IMR-90 (cell line): ENCODE data around the gene LPIN1. TPM values are rescaled to one million over a fixed set of nuclear protein-coding genes. Genes with fewer than 3 reads are reported as not detected.
A peak's percentile ranks its signal among the peaks of the same experiment; 100 is the strongest.

Experiments
- ATAC-seq: fragments of 200-7000 bp; cut with Tn5 transposase; 2 replicates; pipeline ENCODE4 v1.9.1; 2020; ENCODE audit warnings: low read depth, mild to moderate bottlenecking, moderate library complexity
- BruUV-seq: library from RNA; stranded (reverse); fragments of 400-500 nt; replicated peaks from 2 replicates; lab custom pipeline; 2021; lab: Mats Ljungman, UMichigan
- CTCF ChIA-PET: fragments of 300-600 bp; formaldehyde crosslinking; extraction: SDS; loops from one replicate; lab custom pipeline; 2021; ENCODE audit warnings: antibody characterized with exemption; lab: Yijun Ruan, JAX
- POLR2A ChIA-PET: fragments of 300-600 bp; sonication (Branson Sonifier 250); formaldehyde crosslinking; loops from one replicate; lab custom pipeline; 2022; ENCODE audit warnings: antibody characterized with exemption; ENCODE audit not compliant: unreplicated experiment; lab: Charles Lee
- DNase-seq: peaks from one replicate; pipeline ENCODE4 v3.0.0; 2013
- H2AFZ ChIP-seq: replicated peaks from 2 replicates; pipeline ENCODE3; 2013; ENCODE audit warnings: low read length, mild to moderate bottlenecking; ENCODE audit not compliant: poor library complexity
- H2AK5ac ChIP-seq: 2 replicates; pipeline ENCODE4 v1.6.1; 2013; ENCODE audit warnings: low read depth, low read length, inconsistent platforms
- H2AK9ac ChIP-seq: replicated peaks from 2 replicates; pipeline ENCODE3; 2013; ENCODE audit warnings: mild to moderate bottlenecking, low read depth, low read length, moderate library complexity; ENCODE audit not compliant: poor library complexity
- H2BK120ac ChIP-seq: 2 replicates; pipeline ENCODE4 v1.6.1; 2013; ENCODE audit warnings: low read depth, low read length, inconsistent platforms
- H2BK15ac ChIP-seq: 3 replicates; pipeline ENCODE4 v1.6.1; 2013; ENCODE audit warnings: low read depth, low read length, inconsistent platforms
- H2BK20ac ChIP-seq: 2 replicates; pipeline ENCODE4 v1.6.1; 2013; ENCODE audit warnings: low read depth, mild to moderate bottlenecking, inconsistent platforms, low read length, moderate library complexity
- H2BK5ac ChIP-seq: 2 replicates; pipeline ENCODE4 v1.6.1; 2013; ENCODE audit warnings: mild to moderate bottlenecking, low read depth, low read length, inconsistent platforms; ENCODE audit not compliant: poor library complexity, severe bottlenecking
- H3K14ac ChIP-seq: replicated peaks from 2 replicates; pipeline ENCODE4 v1.6.1; 2013; ENCODE audit warnings: low read depth, low read length, inconsistent platforms
- H3K18ac ChIP-seq: 2 replicates; pipeline ENCODE4 v1.6.1; 2013; ENCODE audit warnings: low read depth, low read length, control low read depth
- H3K23ac ChIP-seq: 2 replicates; pipeline ENCODE4 v1.6.1; 2013; ENCODE audit warnings: low read depth, low read length, inconsistent platforms
- H3K27ac ChIP-seq: 2 replicates; pipeline ENCODE4 v1.5.1; 2013; ENCODE audit warnings: mild to moderate bottlenecking, control low read depth, low read length; ENCODE audit not compliant: insufficient read depth
- H3K27me3 ChIP-seq: 2 replicates; pipeline ENCODE4 v1.6.1; 2013; ENCODE audit warnings: low read length; ENCODE audit not compliant: control insufficient read depth, insufficient read depth
- H3K36me3 ChIP-seq: 2 replicates; pipeline ENCODE4 v1.6.1; 2013; ENCODE audit warnings: low read length, mixed read lengths; ENCODE audit not compliant: control insufficient read depth, insufficient read depth
- H3K4ac ChIP-seq: 2 replicates; pipeline ENCODE4 v1.6.1; 2013; ENCODE audit warnings: low read depth, low read length, inconsistent platforms
- H3K4me1 ChIP-seq: 2 replicates; pipeline ENCODE4 v1.6.1; 2013; ENCODE audit warnings: low read length, mixed read lengths; ENCODE audit not compliant: control insufficient read depth, insufficient read depth
- H3K4me2 ChIP-seq: 2 replicates; pipeline ENCODE4 v1.6.1; 2013; ENCODE audit warnings: low read depth, mild to moderate bottlenecking, control low read depth, low read length, moderate library complexity
- H3K4me3 ChIP-seq: 2 replicates; pipeline ENCODE4 v1.5.1; 2013; ENCODE audit warnings: low read depth, mild to moderate bottlenecking, control low read depth, low read length, moderate library complexity; ENCODE audit not compliant: insufficient read depth
- H3K56ac ChIP-seq: 2 replicates; pipeline ENCODE4 v1.6.1; 2013; ENCODE audit warnings: low read length, inconsistent platforms; ENCODE audit not compliant: insufficient read depth; ENCODE audit errors: extremely low read depth
- H3K79me1 ChIP-seq, 2 experiments: 2 replicates each; pipeline ENCODE4 v1.6.1; 2013; ENCODE audit warnings: low read length in 2 of 2, inconsistent platforms in 1 of 2, low read depth in 1 of 2
- H3K9ac ChIP-seq: 2 replicates; pipeline ENCODE4 v1.6.1; 2013; ENCODE audit warnings: low read depth, low read length, control low read depth
- H3K9me1 ChIP-seq: 2 replicates; pipeline ENCODE4 v1.6.1; 2013; ENCODE audit warnings: low read length, inconsistent platforms; ENCODE audit not compliant: insufficient read depth
- H3K9me3 ChIP-seq: 2 replicates; pipeline ENCODE4 v1.6.1; 2013; ENCODE audit warnings: low read length; ENCODE audit not compliant: control insufficient read depth, insufficient read depth
- H4K20me1 ChIP-seq: 2 replicates; pipeline ENCODE4 v1.6.1; 2013; ENCODE audit warnings: low read length, inconsistent platforms; ENCODE audit not compliant: insufficient read depth
- H4K5ac ChIP-seq: 2 replicates; pipeline ENCODE4 v1.6.1; 2013; ENCODE audit warnings: mild to moderate bottlenecking, low read depth, low read length, control low read depth
- H4K8ac ChIP-seq, 2 experiments: 2 replicates each; pipeline ENCODE4 v1.6.1; 2013; ENCODE audit warnings: low read depth in 2 of 2, low read length in 2 of 2, control low read depth in 1 of 2, inconsistent platforms in 1 of 2
- H4K91ac ChIP-seq: 2 replicates; pipeline ENCODE4 v1.6.1; 2013; ENCODE audit warnings: low read depth, low read length, inconsistent platforms; ENCODE audit not compliant: insufficient read depth
- BHLHE40 ChIP-seq: fragments of 150-350 bp; IDR thresholded peaks from 2 replicates; pipeline ENCODE4 v1.6.1; 2016; ENCODE audit warnings: mild to moderate bottlenecking, low read depth, low read length
- CEBPB ChIP-seq: IDR thresholded peaks from 2 replicates; pipeline ENCODE4 v1.6.1; 2012; ENCODE audit warnings: low read depth, low read length, improper control_type of control experiment
- CHD1 ChIP-seq: IDR thresholded peaks from 2 replicates; pipeline ENCODE4 v1.6.1; 2012; ENCODE audit warnings: low read depth, low read length, improper control_type of control experiment
- CTCF ChIP-seq: conservative IDR thresholded peaks from 2 replicates; pipeline ENCODE4 v1.5.1; 2012; ENCODE audit warnings: mild to moderate bottlenecking, low read depth, low read length, improper control_type of control experiment
- ELK1 ChIP-seq: fragments of 150-350 bp; IDR thresholded peaks from 2 replicates; pipeline ENCODE4 v1.6.1; 2016; ENCODE audit warnings: low read depth, mild to moderate bottlenecking, low read length, moderate library complexity, borderline replicate concordance
- FOS ChIP-seq: fragments of 150-350 bp; IDR thresholded peaks from 2 replicates; pipeline ENCODE4 v1.6.1; 2016; ENCODE audit warnings: low read depth, low read length
- MAFK ChIP-seq: IDR thresholded peaks from 2 replicates; pipeline ENCODE4 v1.6.1; 2012; ENCODE audit warnings: low read depth, low read length, improper control_type of control experiment
- MAZ ChIP-seq: IDR thresholded peaks from 2 replicates; pipeline ENCODE4 v1.6.1; 2012; ENCODE audit warnings: low read depth, mild to moderate bottlenecking, low read length, improper control_type of control experiment, moderate library complexity, borderline replicate concordance
- MXI1 ChIP-seq: IDR thresholded peaks from 2 replicates; pipeline ENCODE4 v1.6.1; 2012; ENCODE audit warnings: low read depth, mild to moderate bottlenecking, low read length, moderate library complexity, borderline replicate concordance
- NFE2L2 ChIP-seq: fragments of 150-350 bp; IDR thresholded peaks from 2 replicates; pipeline ENCODE4 v1.6.1; 2016; ENCODE audit warnings: low read depth, mild to moderate bottlenecking, low read length
- POLR2A ChIP-seq: IDR thresholded peaks from 2 replicates; pipeline ENCODE4 v1.6.1; 2012; ENCODE audit warnings: mild to moderate bottlenecking, low read depth, low read length
- RAD21 ChIP-seq: IDR thresholded peaks from 2 replicates; pipeline ENCODE4 v1.6.1; 2012; ENCODE audit warnings: low read length, improper control_type of control experiment
- RCOR1 ChIP-seq: IDR thresholded peaks from 2 replicates; pipeline ENCODE4 v1.6.1; 2012; ENCODE audit warnings: mild to moderate bottlenecking, low read length, improper control_type of control experiment; ENCODE audit not compliant: insufficient replicate concordance
- RFX5 ChIP-seq: IDR thresholded peaks from 2 replicates; pipeline ENCODE4 v1.8.0; 2012; ENCODE audit warnings: low read depth, mild to moderate bottlenecking, low read length, moderate library complexity
- SMC3 ChIP-seq: fragments of 150-350 bp; IDR thresholded peaks from 2 replicates; pipeline ENCODE4 v1.6.1; 2016; ENCODE audit warnings: low read depth, mild to moderate bottlenecking, antibody characterized with exemption, low read length, moderate library complexity
- USF2 ChIP-seq: fragments of 150-350 bp; IDR thresholded peaks from 2 replicates; pipeline ENCODE4 v1.6.1; 2017; ENCODE audit warnings: mild to moderate bottlenecking, antibody characterized with exemption, low read length, low read depth
- WGBS, 2 experiments: methylation state at CpG; one replicate each; pipeline versions ENCODE4 v1.1.5 to v1.1.7; 2013; ENCODE audit warnings: missing lambda C conversion rate in 2 of 2; ENCODE audit not compliant: insufficient read length in 1 of 2; ENCODE audit errors: extremely low coverage in 2 of 2; 5-methylcytosine and 5-hydroxymethylcytosine counted together
- dilution Hi-C: fragments of 300-500 bp; cut with HindIII; formaldehyde crosslinking; loops from one replicate; pipeline ENCODE4 v1.14.3; 2018; ENCODE audit warnings: low sequenced_read_pairs; ENCODE audit not compliant: unreplicated experiment
- in situ Hi-C: fragments of 300-500 bp; cut with MboI; formaldehyde crosslinking; loops from 3 replicates; pipeline ENCODE4 v1.14.3; 2019; ENCODE audit warnings: low sequenced_read_pairs, inconsistent platforms, mixed read lengths
- intact Hi-C: fragments of 100-400 bp; cut with micrococcal nuclease; formaldehyde crosslinking; loops from 2 replicates; pipeline ENCODE4 v1.10.0; 2022
- polyA plus RNA-seq, 3 experiments: library from polyadenylated mRNA; depleted of rRNA; stranded (reverse); fragments of >200 nt; gene quantifications; 2 replicates each; pipeline ENCODE4 v1.2.3, GENCODE V29; 2012; ENCODE audit warnings: low replicate concordance in 1 of 3
- total RNA-seq: library from RNA; depleted of rRNA; stranded (reverse); fragments of >200 nt; gene quantifications from 2 replicates; pipeline ENCODE4 v1.2.3, GENCODE V29; 2012

Gene LPIN1
- total and polyA plus RNA-seq, 2 of the 4 experiments (the other 2 are of a cell fraction), result 21.3 to 25.1 TPM

GRCh38 chr2:11777886-11778415, 31.5 kb downstream of the LPIN1 start:
- H2AK5ac ChIP-seq, result no peak overlapping the region; the same call in 1 of the 2 replicates
- peaks cover 28% of the 10 kb centered on the region for H3K36me3 ChIP-seq
- H3K9ac ChIP-seq, result no peak overlapping the region
- TF ChIP-seq RCOR1, result no peak
- no peak for TF ChIP-seq RAD21
- TF ChIP-seq NFE2L2, result no peak
- no peak for TF ChIP-seq CHD1
- TF ChIP-seq RFX5, result no peak
- TF ChIP-seq MXI1, result no peak
- TF ChIP-seq FOS, result no peak
- no peak for TF ChIP-seq MAZ
- no peak for TF ChIP-seq SMC3
- TF ChIP-seq POLR2A, result no peak
- TF ChIP-seq CTCF, result no peak
- no peak for TF ChIP-seq MAFK
- TF ChIP-seq USF2, result no peak
- TF ChIP-seq ELK1, result no peak
- TF ChIP-seq CEBPB, result no peak
- no peak for TF ChIP-seq BHLHE40
- peaks cover 0 to 9% of the 10 kb centered on the region in 2 experiments; a peak in 1 of 4 replicates for H3K79me1 ChIP-seq
- ChIA-PET POLR2A (no interaction called here), CTCF (interaction anchor here (1.5 kb wide), 1 partner anchor 39 kb away, joined by 5 read pairs; no protein-coding TSS in a partner anchor)
- in situ Hi-C loops, result loop anchor here (10.0 kb wide), 1 partner anchor 303 kb away; no protein-coding TSS in a partner anchor
- peaks cover 7% of the 10 kb centered on the region for H3K4me1 ChIP-seq
- no CpG with 5 or more reads among the region's 13 CpGs for WGBS, 2 experiments
- intact Hi-C loops, result loop anchor here (2.0 to 5.0 kb wide), 2 partner anchors 193 to 646 kb away; a partner anchor contains a TSS
- no peaks in the 10 kb centered on the region for H4K20me1 ChIP-seq
- H3K56ac ChIP-seq, result no peak overlapping the region
- H4K91ac ChIP-seq, result no peak overlapping the region
- H3K27me3 ChIP-seq, result no peaks in the 10 kb centered on the region
- H3K4ac ChIP-seq, result no peak overlapping the region
- no peak overlapping the region for H2BK120ac ChIP-seq
- H2BK15ac ChIP-seq, result no peak overlapping the region
- peaks cover 4% of the 10 kb centered on the region for H3K9me1 ChIP-seq
- ATAC-seq (no peak), DNase-seq (no peak)
- dilution Hi-C loops, result no loop called here
- H2BK20ac ChIP-seq, result no peak overlapping the region
- BruUV-seq, result no TSS peak
- H3K23ac ChIP-seq, result no peak overlapping the region
- no peak overlapping the region for H3K18ac ChIP-seq
- H3K4me3 ChIP-seq, result no peak overlapping the region
- H3K14ac ChIP-seq, result no peak overlapping the region
- no peak overlapping the region for H2BK5ac ChIP-seq
- H2AFZ ChIP-seq, result no peak overlapping the region
- peak overlapping the region; percentile 38 for H2AK9ac ChIP-seq
- no peak overlapping the region for H3K27ac ChIP-seq
- H4K8ac ChIP-seq, result no peak overlapping the region
- H4K5ac ChIP-seq, result no peak overlapping the region
- no peaks in the 10 kb centered on the region for H3K9me3 ChIP-seq
- H3K4me2 ChIP-seq, result no peak overlapping the region
